OCI-LY7 (cell line): ENCODE results near the gene RAPGEF3.

Source experiments
- EZH2phosphoT487 ChIP-seq: fragments of 200-600 bp; sonication (generic); IDR thresholded peaks from 2 replicates; pipeline ENCODE4 v1.6.1; 2018; ENCODE audit warnings: low read depth, borderline replicate concordance, mild to moderate bottlenecking, mixed run types, antibody characterized with exemption, low read length, moderate library complexity, mixed read lengths
- TF ChIP-seq, protein P1 (sequence below): fragments of 200-600 bp; sonication (generic); conservative IDR thresholded peaks from 2 replicates; pipeline ENCODE4 v1.5.1; 2014; ENCODE audit warnings: mild to moderate bottlenecking, antibody characterized with exemption, low read length, moderate library complexity, mixed read lengths

GRCh38 chr12:47740606-47741339, 17.9 kb downstream of the RAPGEF3 start:
- TF ChIP-seq, protein P1, sequence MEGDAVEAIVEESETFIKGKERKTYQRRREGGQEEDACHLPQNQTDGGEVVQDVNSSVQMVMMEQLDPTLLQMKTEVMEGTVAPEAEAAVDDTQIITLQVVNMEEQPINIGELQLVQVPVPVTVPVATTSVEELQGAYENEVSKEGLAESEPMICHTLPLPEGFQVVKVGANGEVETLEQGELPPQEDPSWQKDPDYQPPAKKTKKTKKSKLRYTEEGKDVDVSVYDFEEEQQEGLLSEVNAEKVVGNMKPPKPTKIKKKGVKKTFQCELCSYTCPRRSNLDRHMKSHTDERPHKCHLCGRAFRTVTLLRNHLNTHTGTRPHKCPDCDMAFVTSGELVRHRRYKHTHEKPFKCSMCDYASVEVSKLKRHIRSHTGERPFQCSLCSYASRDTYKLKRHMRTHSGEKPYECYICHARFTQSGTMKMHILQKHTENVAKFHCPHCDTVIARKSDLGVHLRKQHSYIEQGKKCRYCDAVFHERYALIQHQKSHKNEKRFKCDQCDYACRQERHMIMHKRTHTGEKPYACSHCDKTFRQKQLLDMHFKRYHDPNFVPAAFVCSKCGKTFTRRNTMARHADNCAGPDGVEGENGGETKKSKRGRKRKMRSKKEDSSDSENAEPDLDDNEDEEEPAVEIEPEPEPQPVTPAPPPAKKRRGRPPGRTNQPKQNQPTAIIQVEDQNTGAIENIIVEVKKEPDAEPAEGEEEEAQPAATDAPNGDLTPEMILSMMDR: no peak
- no peak for TF ChIP-seq EZH2phosphoT487
